HEK293T (cell line): ENCODE results near the gene NDUFA9.

ENCODE experiments used
- ARNT ChIP-seq: fragments of 450-650 bp; IDR thresholded peaks from 2 replicates; pipeline ENCODE4 v1.6.1; 2017; ENCODE audit warnings: mild to moderate bottlenecking
- BHLHE40 ChIP-seq: fragments of 450-650 bp; IDR thresholded peaks from 2 replicates; pipeline ENCODE4 v1.6.1; 2016; ENCODE audit warnings: mild to moderate bottlenecking, moderate library complexity, borderline replicate concordance
- ELF4 ChIP-seq: fragments of 450-650 bp; IDR thresholded peaks from 2 replicates; pipeline ENCODE4 v1.6.1; 2017; ENCODE audit warnings: antibody characterized with exemption
- FOXA1 ChIP-seq: fragments of 450-650 bp; IDR thresholded peaks from 2 replicates; pipeline ENCODE4 v1.6.1; 2016; ENCODE audit warnings: mild to moderate bottlenecking
- FOXK2 ChIP-seq: fragments of 450-650 bp; IDR thresholded peaks from 2 replicates; pipeline ENCODE4 v1.6.1; 2016; ENCODE audit warnings: mild to moderate bottlenecking
- FOXM1 ChIP-seq: fragments of 450-650 bp; IDR thresholded peaks from 2 replicates; pipeline ENCODE4 v1.6.1; 2017; ENCODE audit warnings: mild to moderate bottlenecking, borderline replicate concordance
- LEF1 ChIP-seq: fragments of 450-650 bp; IDR thresholded peaks from 2 replicates; pipeline ENCODE4 v1.6.1; 2017; ENCODE audit warnings: mild to moderate bottlenecking, borderline replicate concordance
- NFRKB ChIP-seq: fragments of 450-650 bp; IDR thresholded peaks from 2 replicates; pipeline ENCODE4 v1.6.1; 2016; ENCODE audit warnings: mild to moderate bottlenecking, moderate library complexity
- PKNOX1 ChIP-seq: fragments of 450-650 bp; IDR thresholded peaks from 2 replicates; pipeline ENCODE4 v1.6.1; 2016
- SP1 ChIP-seq: fragments of 450-650 bp; IDR thresholded peaks from 2 replicates; pipeline ENCODE4 v1.6.1; 2017
- TARDBP ChIP-seq: fragments of 450-650 bp; IDR thresholded peaks from 2 replicates; pipeline ENCODE4 v1.6.1; 2016
- ZNF384 ChIP-seq: fragments of 450-650 bp; IDR thresholded peaks from 2 replicates; pipeline ENCODE4 v1.6.1; 2016

- TF ChIP-seq FOXK2 (no peak), ARNT (no peak), TARDBP (no peak), SP1 (no peak), LEF1 (no peak), FOXA1 (no peak), BHLHE40 (no peak), NFRKB (no peak), FOXM1 (no peak), PKNOX1 (no peak), ELF4 (no peak), ZNF384 (no peak)
These were observed 22.4 kb upstream of the NDUFA9 start for GRCh38 chr12:4626543-4626942.
